ENCODE data around the gene CACNA2D3. TPM values are rescaled to one million over a fixed set of nuclear protein-coding genes. Genes with fewer than 3 reads are reported as not detected.

CACNA2D3 gene
- total RNA-seq, 1 experiment from 2014 or later = not detected

- Mint-ChIP-seq H3K36me3 (ENCODE audit: insufficient read depth, unreplicated experiment) (no peaks in the 10 kb centered on the region), H3K27ac (ENCODE audit: unreplicated experiment) (no peak overlapping the region), H3K9me3 (ENCODE audit: unreplicated experiment) (no peaks in the 10 kb centered on the region), H3K27me3 (ENCODE audit: insufficient read depth, unreplicated experiment) (no peaks in the 10 kb centered on the region), H3K4me1 (ENCODE audit: low read depth, unreplicated experiment) (peaks cover 8% of the 10 kb centered on the region), H3K4me3 (ENCODE audit: unreplicated experiment) (no peak overlapping the region)
- H3K27me3 ChIP-seq (replicated peaks; ENCODE audit: control insufficient read depth, insufficient read depth, low read length) = no peaks in the 10 kb centered on the region
- no TSS peak for BruUV-seq (replicated peaks)
- H3K4me3 ChIP-seq (ENCODE audit: low read depth, low read length) = no peak overlapping the region
- H3K9me3 ChIP-seq = no peaks in the 10 kb centered on the region
- no peak for TF ChIP-seq CTCF (IDR thresholded peaks at IDR 0.05; ENCODE audit: insufficient read depth in 1 of 2, low read depth in 1 of 2, low read length in 1 of 2, severe bottlenecking in 1 of 2, unreplicated experiment in 1 of 2)
- POLR2A ChIA-PET = no interaction called here
- intact Hi-C loops (cut with micrococcal nuclease; ENCODE audit: unreplicated experiment) = no loop called here
- CTCF ChIA-PET = no interaction called here
- H3K36me3 ChIP-seq (ENCODE audit: control insufficient read depth, insufficient read depth, low read length) = no peaks in the 10 kb centered on the region
- DNase-seq = no peak
- peaks cover 8% of the 10 kb centered on the region; the same call in 1 of the 2 replicates for H3K4me1 ChIP-seq
Observed at GRCh38 chr3:54358316-54358715, 236.0 kb downstream of the CACNA2D3 start.

DNA sequence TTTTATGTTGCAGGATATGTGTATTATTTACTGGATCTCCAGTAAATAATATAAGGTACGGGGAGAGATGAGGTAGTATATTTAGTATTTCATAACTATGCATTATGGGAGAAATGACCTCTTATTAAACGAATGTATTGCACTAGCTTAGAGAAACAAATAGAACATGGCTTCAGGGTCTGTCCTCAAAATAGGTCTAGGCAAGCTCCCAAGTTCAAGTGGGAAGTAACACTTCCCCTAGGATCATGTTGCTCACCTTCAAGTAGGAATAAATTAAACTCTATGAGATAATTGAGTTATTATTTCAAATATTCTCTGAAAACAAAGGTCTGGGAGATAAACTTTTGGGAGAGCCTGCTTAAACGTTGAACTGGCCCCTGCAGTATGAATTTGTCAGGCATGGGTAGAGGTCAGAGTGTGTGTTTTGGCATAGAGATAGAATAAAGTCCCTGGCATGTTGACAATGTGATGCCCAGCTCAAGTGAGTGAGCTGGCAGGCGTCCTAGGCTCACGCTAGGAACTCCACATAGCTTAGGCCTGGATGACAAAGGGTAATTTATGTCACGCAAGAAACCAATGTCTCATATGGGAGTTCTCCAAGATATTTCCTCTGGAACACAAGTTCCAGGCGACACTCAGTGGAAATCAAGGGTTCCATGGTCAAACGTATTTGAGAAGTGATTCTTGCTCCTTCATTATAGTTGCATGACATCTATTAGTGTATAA, 236.8 kb downstream of the CACNA2D3 start:
- Mint-ChIP-seq H3K4me3 (ENCODE audit: unreplicated experiment) (no peak overlapping the region), H3K9me3 (ENCODE audit: unreplicated experiment) (no peaks in the 10 kb centered on the region), H3K4me1 (ENCODE audit: low read depth, unreplicated experiment) (peaks cover 1% of the 10 kb centered on the region), H3K27me3 (ENCODE audit: insufficient read depth, unreplicated experiment) (no peaks in the 10 kb centered on the region), H3K36me3 (ENCODE audit: insufficient read depth, unreplicated experiment) (no peaks in the 10 kb centered on the region), H3K27ac (ENCODE audit: unreplicated experiment) (no peak overlapping the region)
- POLR2A ChIA-PET = no interaction called here
- Histone ChIP-seq H3K4me1 (peaks cover under 1% of the 10 kb centered on the region; the same call in 1 of the 2 replicates), H3K36me3 (ENCODE audit: control insufficient read depth, insufficient read depth, low read length) (no peaks in the 10 kb centered on the region), H3K27me3 (replicated peaks; ENCODE audit: control insufficient read depth, insufficient read depth, low read length) (no peaks in the 10 kb centered on the region), H3K4me3 (ENCODE audit: low read depth, low read length) (no peak overlapping the region), H3K9me3 (no peaks in the 10 kb centered on the region)
- no TSS peak for BruUV-seq (replicated peaks)
- intact Hi-C loops (cut with micrococcal nuclease; ENCODE audit: unreplicated experiment) = no loop called here
- DNase-seq = no peak
- CTCF ChIA-PET = no interaction called here
- no peak for TF ChIP-seq CTCF (IDR thresholded peaks at IDR 0.05; ENCODE audit: insufficient read depth in 1 of 2, low read depth in 1 of 2, low read length in 1 of 2, severe bottlenecking in 1 of 2, unreplicated experiment in 1 of 2)

DNA sequence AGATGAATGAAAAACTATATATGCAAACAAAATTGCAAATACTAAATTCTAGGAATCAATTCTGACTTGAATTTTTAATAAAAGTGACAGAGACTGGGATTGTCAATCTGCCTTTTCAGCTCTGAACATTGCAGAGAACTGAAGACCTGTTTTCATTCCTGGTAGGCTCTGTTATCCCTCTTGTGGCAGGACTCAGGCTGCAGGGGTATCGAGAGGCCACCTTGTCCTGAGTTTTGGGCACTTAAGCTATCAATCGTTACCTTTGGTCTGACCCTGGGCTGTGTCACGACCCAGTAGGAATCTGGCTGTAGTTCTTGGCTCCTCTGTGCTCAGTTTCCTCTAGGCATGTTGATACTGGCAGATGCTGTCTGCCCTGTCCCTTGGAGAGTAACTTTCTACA, 238.0 kb downstream of the CACNA2D3 start:
- no TSS peak for BruUV-seq (replicated peaks)
- no peaks in the 10 kb centered on the region for H3K4me1 Mint-ChIP-seq (ENCODE audit: low read depth, unreplicated experiment)
- ChIA-PET CTCF (interaction anchor here (0.7 kb wide), 1 partner anchor 214 kb away, joined by 3 read pairs; no protein-coding TSS in a partner anchor), POLR2A (no interaction called here)
- Histone ChIP-seq H3K4me3 (ENCODE audit: low read depth, low read length) (no peak overlapping the region), H3K9me3 (no peaks in the 10 kb centered on the region), H3K36me3 (ENCODE audit: control insufficient read depth, insufficient read depth, low read length) (no peaks in the 10 kb centered on the region), H3K27me3 (replicated peaks; ENCODE audit: control insufficient read depth, insufficient read depth, low read length) (no peaks in the 10 kb centered on the region), H3K4me1 (no peaks in the 10 kb centered on the region)
- TF ChIP-seq CTCF (IDR thresholded peaks at IDR 0.05; ENCODE audit: insufficient read depth in 1 of 2, low read depth in 1 of 2, low read length in 1 of 2, severe bottlenecking in 1 of 2, unreplicated experiment in 1 of 2) = peak in 1 of 2 experiments; percentile 40
- H3K9me3 Mint-ChIP-seq (ENCODE audit: unreplicated experiment) = no peaks in the 10 kb centered on the region
- intact Hi-C loops (cut with micrococcal nuclease; ENCODE audit: unreplicated experiment) = no loop called here
- H3K4me3 Mint-ChIP-seq (ENCODE audit: unreplicated experiment) = no peak overlapping the region
- H3K27me3 Mint-ChIP-seq (ENCODE audit: insufficient read depth, unreplicated experiment) = no peaks in the 10 kb centered on the region
- no peak overlapping the region for H3K27ac Mint-ChIP-seq (ENCODE audit: unreplicated experiment)
- no peak for DNase-seq
- no peaks in the 10 kb centered on the region for H3K36me3 Mint-ChIP-seq (ENCODE audit: insufficient read depth, unreplicated experiment)

All from Caco-2 (cell line).